HG03025 (cell line): Measurements from ENCODE around the gene FAM117B.
"Not testable (repeated sequence)": the region's sequence is repeated elsewhere in the genome, so short reads cannot be mapped to it uniquely, and the experiment has no call there.

Experiments used
- ATAC-seq: cut with Tn5 transposase; IDR thresholded peaks from one replicate; pipeline ENCODE4 v1.9.1; 2021; ENCODE audit warnings: mild to moderate bottlenecking, moderate library complexity; ENCODE audit not compliant: unreplicated experiment, low FRiP score

The FAM117B gene

DNA sequence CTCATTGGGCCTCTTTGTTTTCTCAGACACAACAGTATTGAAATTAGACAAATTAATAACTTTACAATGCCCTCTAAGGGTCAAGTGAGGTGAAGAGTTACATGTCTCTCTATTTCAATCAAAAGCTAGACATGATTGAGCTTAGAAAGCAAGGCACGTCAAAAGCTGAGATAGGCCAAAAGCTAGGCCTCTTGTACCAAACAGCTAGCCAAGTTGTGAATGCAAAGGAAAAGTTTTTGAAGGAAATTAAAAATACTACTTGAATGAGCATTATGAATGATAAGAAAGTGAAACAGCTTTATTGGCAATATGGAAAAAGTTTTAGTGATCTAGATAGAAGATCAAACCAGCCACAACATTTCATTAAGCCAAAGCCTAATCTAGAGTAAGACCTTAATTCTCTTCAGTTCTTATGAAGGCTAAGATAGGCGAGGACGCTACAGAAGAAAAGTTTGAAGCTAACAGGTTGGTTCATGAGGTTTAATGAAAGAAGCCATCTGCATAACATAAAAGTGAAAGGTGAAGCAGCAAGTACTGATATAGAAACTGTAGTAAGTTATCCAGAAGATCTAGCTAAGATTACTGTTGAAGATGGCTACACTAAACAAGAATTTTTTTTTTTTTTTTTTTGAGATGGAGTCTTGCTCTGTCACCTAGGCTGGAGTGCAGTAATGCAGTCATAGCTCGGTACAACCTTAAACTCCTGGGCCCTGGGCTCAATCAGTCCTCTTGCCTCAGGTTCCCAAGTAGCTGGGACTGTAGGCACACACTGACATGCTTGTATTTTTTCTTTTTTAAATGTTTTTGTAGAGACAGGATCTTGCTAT is 65.5 kb downstream of the FAM117B start:
- no peak for ATAC-seq

DNA sequence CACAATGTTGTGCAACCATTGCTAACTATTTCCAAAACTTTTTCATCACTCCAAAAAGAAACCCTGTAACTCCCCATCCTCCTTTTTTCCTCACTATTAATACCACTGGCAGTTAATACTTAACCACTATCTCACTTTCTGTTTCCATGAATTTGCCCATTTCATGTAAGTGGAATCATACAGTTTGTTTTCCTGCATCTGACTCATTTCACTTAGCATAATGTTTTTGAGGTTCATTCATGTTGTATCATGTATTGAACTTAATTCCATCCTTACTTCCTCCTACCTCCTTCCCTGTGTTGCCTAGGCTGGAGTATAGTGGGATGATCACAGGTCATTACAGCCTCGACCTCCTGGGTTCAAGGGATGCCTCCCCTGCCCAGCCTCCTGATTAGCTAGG is 68.3 kb downstream of the FAM117B start:
- no peak for ATAC-seq

DNA sequence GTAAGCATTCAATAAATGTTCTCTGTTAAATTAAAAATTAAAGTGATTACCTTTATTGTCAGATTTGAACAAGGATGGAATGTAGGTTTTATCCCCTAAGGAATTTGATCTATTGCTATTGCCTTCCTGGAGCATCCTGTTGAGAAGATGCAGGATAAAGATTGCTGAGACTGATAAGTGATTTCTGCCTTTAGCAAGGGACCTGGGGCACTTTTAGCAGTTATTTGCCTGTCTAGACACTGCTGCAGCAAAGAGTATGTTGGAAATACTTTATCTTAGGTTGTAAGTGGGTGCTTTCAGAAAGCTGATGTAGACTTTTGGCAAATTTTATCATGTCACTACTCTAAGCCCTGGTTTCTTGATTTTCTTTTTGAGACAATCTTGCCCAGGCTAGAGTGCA is 69.5 kb downstream of the FAM117B start:
- ATAC-seq: no peak

DNA sequence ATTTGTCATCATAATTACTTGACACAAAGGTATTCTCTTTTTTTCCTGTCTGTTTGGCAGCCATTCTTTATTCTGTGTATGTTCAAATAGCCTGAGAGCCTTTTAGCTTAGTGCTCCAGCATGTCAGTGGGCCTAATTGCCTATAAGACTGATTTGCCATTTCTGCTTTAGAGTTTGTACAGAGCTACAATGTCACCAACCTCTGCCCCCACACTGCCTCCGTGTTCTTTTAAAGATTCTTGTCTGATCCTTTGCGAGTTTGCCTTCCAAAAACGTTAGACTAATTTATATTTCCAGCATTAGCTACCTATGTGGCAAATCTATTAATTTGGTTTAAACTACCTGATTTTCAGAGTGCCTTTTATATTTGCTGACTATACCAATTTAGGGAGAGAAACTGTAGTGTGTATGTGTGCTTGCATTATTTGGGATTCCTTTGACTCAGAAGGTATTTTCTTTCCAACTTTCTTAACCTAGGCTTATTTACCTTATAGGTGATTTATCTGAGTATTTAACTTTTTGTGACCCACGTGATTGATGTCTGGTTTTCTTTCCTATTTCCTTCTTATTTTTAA is 70.8 kb downstream of the FAM117B start:
- no peak for ATAC-seq

DNA sequence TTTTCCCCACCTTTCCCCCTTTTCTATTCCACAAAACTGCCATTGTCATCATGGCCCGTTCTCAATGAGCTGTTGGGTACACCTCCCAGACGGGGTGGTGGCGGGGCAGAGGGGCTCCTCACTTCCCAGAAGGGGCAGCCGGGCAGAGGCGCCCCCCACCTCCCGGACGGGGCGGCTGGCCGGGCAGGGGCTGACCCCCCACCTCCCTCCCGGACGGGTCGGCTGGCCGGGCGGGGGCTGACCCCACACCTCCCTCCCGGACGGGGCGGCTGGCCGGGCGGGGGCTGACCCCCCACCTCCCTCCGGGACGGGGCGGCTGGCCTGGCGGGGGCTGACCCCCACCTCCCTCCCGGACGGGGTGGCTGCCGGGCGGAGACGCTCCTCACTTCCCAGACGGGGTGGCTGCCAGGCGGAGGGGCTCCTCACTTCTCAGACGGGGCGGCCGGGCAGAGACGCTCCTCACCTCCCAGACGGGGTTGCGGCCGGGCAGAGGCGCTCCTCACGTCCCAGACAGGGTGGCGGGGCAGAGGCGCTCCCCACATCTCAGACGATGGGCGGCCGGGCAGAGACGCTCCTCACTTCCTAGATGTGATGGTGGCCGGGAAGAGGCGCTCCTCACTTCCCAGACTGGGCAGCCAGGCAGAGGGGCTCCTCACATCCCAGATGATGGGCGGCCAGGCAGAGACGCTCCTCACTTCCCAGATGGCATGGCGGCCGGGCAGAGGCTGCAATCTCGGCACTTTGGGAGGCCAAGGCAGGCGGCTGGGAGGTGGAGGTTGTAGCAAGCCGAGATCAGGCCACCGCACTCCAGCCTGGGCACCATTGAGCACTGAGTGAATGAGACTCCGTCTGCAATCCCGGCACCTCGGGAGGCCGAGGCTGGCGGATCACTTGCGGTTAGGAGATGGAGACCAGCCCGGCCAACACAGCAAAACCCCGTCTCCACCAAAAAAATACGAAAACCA is 80.5 kb downstream of the FAM117B start:
- ATAC-seq: not testable (repeated sequence)

DNA sequence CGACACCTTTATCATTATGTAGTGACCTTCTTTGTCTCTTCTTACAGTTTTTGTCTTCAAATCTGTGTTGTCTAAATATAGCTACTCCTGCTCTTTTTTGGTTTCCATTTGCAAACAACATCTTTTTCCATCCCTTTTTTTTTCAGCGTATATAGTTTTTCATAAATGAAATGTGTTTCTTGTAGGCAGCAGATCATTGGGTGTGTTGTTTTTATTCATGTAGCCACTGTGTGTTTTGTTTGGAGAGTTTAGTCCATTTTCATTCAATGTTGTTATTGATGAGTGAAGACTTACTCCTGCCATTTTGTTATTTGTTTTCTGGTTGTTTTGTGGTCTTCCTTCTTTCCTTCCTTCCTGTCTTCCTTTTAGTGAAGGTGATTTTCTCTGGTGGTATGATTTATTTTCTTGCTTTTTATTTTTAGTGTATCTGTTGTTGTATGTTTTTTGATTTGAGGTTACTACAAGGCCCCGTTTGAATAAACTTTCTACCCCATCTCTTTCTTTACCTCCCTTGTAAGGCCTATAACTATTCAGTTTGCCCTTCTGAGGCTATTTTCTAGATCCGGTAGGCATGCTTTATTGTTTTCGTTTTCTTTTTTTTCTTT is 81.4 kb downstream of the FAM117B start:
- ATAC-seq: no peak

DNA sequence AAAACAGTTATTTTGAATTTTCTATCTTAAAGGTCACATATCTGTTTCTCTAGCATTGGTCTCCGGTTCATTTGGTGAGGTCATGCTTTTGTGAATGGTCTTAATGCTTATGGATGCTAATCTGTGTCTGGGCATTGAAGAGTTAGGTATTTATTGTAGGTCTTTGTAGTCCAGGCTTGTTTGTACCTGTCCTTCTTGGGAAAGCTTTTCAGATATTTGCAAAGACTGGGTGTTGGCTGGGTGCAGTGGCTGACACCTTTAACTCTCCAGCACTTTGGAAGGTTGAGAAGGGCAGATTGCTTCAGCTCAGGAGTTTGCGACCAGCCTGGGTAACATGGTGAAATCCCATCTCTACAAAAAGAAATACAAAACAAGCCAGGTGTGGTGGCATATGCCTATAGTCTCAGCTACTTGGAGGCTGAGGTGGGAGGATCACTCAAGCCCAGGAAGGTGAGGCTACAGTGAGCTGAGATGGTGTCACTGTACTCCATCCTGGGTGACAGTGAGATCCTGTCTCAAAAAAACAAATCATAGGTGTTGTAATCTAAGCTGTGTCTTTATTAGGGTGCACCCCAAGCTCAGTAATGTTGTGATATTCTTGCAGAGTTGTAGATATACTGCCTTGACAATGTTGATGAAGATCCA is 82.3 kb downstream of the FAM117B start:
- ATAC-seq: no peak

DNA sequence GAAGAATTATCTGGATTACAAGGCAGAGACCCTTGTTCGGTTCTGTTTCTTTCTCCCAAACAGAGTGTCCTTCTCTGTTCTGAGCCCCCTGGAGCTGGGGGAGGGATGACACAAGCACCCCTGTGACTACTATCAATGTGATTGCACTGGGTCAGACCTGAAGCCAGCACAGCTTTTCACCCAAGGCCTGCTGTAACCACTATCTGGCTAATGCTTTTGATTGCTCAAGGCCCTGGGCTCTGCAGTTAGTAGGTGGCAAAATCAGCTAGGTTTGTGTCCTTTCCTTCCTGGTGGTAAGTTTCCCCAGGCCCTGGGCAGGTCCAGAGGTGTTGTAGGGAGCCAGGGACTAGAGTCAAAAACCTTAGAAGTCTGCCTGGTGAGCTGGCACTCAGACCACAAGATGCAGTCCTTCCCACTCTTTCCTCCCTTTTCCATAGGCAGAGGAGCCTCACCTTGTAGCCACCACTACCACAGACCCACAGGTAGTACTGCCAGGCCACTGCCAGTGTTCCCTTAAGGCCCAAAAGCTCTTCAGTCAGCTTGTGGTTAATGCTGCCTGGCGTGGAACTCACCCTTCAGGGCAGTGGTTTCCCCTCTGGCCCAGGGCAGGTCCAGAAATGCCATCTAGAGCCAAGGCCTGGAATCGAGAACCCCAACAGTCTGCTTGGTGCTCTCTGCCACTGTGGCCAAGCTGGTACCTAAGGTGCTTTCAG is 83.0 kb downstream of the FAM117B start:
- no peak for ATAC-seq

DNA sequence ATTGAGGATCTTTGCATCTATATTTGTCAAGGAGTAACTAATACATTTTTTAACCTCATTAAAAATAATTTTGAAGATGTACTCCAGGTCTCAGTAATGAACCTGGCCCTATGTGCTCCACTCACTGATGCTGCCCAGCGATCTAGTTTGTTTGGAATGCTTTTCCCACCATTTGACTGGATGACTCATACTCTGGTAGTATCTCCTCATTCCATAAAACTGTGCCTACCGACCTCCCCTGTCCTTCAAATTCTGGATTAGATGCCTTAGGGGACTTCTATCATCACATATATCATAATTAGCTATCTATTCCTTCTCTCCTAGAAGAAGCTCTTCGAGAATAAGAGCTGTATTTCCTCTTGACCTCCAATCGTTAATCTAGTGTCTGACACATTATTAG is 83.8 kb downstream of the FAM117B start:
- ATAC-seq: no peak

DNA sequence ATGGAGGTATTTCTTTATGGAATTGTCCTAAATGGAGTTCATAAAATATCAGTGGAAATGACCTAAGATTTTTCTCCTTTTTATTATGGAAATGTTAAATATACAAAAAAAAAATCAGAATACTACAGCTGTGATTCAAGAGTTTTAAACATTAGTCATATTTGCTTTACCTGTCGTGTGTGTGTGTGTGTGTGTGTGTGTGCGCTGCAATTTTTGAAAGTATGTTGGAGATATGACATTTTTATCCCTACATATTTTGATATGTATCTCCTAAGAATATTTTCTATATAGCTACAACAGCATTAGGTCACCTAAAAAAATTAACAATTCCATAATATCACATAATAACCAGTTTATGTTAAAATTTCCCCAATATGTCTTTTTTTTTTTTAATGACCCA is 85.5 kb downstream of the FAM117B start:
- ATAC-seq: no peak

DNA sequence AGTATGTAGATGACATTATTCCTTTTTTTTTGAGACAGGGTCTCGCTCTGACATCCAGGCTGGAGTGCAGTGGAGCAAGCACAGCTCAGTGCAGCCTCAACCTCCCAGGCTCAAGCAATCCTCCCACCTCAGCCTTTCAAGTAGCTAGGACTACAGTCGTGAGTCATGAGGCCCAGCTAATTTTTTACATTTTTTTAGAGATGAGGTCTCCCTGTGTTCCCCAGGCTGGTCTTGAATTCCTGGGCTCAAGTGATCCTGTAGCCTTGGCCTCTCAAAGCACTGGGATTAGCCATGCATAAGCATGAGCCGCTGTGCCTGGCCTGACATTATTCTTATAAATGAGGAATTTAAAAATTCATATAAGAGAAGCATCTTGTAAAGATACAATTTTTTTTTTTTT is 86.9 kb downstream of the FAM117B start:
- ATAC-seq: no peak

DNA sequence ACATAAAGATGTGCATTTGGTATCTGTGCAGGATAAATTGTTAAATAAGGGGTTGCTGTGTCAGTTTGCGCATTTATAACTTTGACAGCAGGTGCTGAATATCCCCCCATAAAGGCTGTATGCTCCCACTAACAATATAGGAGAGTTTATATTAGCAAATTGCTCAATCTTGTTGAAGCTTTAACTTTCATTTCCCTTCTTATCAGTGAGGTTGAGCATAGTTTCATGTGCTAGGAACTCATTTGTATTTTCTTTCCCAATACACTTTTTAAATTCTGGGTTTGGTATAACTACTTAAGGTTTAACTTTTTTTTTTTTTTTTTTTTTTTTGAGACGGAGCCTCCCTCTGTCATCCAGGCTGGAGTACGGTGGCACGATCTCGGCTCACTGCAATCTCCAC is 89.0 kb downstream of the FAM117B start:
- ATAC-seq: no peak

DNA sequence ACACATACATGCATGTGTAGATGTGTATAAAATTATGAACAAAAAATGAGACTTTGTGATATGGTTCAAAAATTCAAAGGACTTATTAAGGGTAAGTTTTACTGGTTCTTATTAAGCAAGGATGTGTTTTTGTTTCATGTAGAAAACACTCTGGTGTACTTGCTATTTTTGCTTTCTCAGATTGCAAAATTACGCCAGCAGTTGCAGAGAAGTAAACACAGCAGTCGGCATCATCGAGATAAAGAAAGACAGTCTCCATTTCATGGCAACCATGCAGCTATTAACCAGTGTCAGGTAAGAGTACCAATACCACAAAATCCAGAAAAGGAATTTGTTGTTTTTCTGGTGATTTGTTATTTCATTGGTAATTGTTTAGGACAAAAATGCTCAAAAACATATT is 91.3 kb downstream of the FAM117B start:
- ATAC-seq: no peak

DNA sequence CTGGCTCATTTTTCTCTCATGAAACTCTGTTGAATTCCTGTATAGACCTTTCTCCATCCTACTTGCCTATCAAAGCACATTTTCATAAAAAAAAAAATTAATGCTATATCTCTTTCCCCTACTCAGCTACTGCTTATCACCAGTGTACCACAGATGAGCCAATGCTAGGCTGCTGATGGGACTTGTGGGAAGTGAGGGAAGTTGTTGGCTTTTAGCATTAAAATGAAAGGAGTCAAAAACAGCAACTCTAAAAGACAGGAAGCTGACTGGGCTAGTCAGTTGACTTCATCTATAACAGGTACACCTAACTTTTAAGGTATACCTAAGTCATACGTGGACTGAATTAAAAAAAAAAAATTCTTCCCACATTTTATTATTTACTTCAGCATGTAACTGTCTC is 102.1 kb downstream of the FAM117B start:
- ATAC-seq: no peak

DNA sequence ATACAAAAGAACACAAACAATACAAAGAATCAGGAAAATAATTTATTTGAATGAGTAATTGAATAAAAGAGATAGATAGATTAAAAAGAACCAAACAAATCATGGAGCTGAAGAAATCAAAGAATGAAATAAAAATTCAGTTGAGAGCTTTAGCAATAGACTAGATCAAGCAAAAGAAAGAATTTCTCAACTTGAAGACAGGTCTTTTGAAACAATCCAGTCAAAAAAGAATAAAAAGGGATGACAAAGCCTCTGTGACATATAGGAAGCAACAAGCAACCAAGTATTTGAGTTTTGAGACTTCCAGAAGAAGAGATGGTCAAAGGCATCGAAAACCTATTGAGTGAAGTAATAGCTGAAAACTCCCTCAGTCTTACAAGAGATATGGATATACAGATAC is 108.8 kb downstream of the FAM117B start:
- no peak for ATAC-seq

DNA sequence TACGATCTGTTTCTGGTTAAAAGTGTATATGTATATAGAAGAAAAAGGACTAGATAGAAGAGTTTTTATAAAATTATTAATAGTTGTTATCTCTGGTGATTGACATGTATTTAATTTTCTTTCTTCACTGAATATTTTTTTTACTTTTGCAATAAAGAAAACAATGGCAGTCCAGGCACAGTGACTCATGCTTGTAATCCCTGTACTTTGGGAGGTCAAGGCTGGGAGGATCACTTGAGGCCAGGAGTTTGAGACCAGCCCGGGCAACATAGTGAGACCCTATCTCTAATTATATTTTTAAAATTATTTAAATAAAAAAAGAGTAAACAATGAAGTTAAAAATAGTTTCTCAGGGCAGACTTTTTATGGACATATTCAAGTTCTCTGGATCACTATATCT is 114.7 kb downstream of the FAM117B start:
- no peak for ATAC-seq

DNA sequence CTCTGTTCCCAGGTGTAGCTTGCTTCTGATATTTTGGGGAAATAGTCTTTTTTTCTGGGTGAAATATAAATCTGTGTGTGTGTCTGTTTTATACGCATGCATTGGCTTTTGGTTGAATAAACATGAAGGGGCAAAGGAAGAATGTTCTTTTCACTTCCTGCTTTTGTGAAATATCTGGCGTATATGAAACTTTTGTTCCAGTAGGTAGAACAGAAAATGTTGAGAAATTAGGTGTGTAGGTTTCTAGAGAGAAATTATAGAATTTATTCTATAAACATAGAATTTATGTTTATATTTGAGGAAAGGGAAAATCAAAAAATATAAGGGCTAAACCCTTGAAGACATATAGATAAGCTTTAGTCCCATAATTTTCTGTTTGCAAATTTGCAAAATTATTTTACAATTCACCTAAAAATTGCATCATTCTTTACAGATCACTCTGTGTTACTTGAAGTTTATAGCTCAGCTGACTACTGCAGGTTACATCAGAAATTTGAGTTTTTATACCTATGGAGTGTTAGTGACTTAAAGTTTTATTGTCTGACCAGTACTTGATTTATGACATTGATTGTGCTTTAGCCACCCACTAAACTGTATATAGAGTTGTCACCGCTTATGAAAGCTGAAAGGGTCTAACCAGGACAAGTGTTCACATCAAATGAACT is 116.1 kb downstream of the FAM117B start:
- ATAC-seq: no peak

DNA sequence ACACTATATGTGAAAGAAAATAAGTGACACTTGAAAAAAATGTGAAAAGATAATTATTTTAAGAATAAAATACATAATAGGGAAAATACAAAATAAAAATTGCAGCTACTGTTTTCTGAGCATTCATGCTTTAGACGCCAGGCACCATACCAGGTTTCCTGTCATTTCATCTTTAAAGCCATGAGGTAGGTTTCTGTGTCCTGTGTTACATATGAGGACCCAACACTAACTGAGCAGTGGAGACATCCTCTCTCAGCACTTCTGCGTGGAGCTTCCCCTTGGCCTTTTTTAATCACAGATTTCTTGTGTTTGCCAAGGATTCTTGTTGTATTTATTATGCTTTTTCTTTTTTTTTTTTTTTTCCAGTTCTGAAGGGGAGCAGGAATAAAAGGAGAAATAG is 117.3 kb downstream of the FAM117B start:
- ATAC-seq: no peak

DNA sequence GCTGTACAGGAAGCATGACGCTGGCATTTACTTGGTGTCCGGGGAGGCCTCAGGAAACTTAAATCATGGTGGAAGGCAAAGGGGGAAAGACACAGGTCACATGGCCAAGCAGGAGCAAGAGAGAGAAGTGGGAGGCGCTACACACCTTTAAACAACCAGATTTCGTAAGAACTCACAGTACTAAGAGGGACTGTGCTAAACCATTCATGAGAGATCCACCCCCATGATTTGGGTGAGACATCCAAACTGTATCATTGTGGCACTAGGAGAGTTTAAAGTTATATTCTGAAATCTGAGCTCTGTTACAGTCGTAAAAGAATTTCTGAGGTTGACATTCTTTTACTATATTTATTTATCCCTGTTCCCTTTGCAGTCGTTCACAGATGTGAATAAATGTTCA is 120.2 kb downstream of the FAM117B start:
- ATAC-seq: no peak
